Activated CD4-positive, alpha-beta T cell treated with anti-CD3 and anti-CD28 coated beads, Interleukin-2, amount 10 ng/mL, durations not matched to agents 24 days and 14 days (primary cell): ENCODE measurements around the gene REV1. TPM values are rescaled to one million over a fixed set of nuclear protein-coding genes. Genes with fewer than 3 reads are reported as not detected.
A peak's percentile ranks its signal among the peaks of the same experiment; 100 is the strongest.

Experiments used
- DNase-seq: peaks from one replicate; pipeline ENCODE4 v3.0.0; 2022
- H3K27ac Mint-ChIP-seq: one replicate; pipeline ENCODE4 v1.8.0; 2022; ENCODE audit warnings: mild to moderate bottlenecking, mixed read lengths
- H3K27me3 Mint-ChIP-seq: one replicate; pipeline ENCODE4 v1.8.0; 2022; ENCODE audit warnings: mixed read lengths
- H3K36me3 Mint-ChIP-seq: one replicate; pipeline ENCODE4 v1.8.0; 2022; ENCODE audit warnings: low read depth, mild to moderate bottlenecking, mixed read lengths
- H3K4me1 Mint-ChIP-seq: one replicate; pipeline ENCODE4 v1.8.0; 2021; ENCODE audit warnings: mixed read lengths
- H3K4me3 Mint-ChIP-seq: one replicate; pipeline ENCODE4 v1.8.0; 2022; ENCODE audit warnings: mild to moderate bottlenecking, moderate library complexity, mixed read lengths
- H3K9me3 Mint-ChIP-seq: one replicate; pipeline ENCODE4 v1.8.0; 2021; ENCODE audit warnings: mixed read lengths
- intact Hi-C: fragments of 100-400 bp; cut with micrococcal nuclease; formaldehyde crosslinking; loops from one replicate; pipeline ENCODE4 v1.15.1; 2023
- total RNA-seq: library from RNA; stranded (reverse); gene quantifications from 2 replicates; pipeline ENCODE4 v1.2.3, GENCODE V29; 2022

REV1 gene
- total RNA-seq, 1 donor from 2014 or later, result 47.8 TPM

GRCh38 chr2:99451280-99451679 is 38.5 kb downstream of the REV1 start:
- H3K27me3 Mint-ChIP-seq, result no peaks in the 10 kb centered on the region
- peaks cover 3% of the 10 kb centered on the region for H3K4me1 Mint-ChIP-seq
- no peaks in the 10 kb centered on the region for H3K9me3 Mint-ChIP-seq
- no peak overlapping the region for H3K4me3 Mint-ChIP-seq
- intact Hi-C loops, result no loop called here
- no peak for DNase-seq
- H3K27ac Mint-ChIP-seq, result no peak overlapping the region
- peaks cover 46% of the 10 kb centered on the region for H3K36me3 Mint-ChIP-seq

GRCh38 chr2:99450199-99450598 is 39.6 kb downstream of the REV1 start:
- intact Hi-C loops, result no loop called here
- H3K4me1 Mint-ChIP-seq, result peaks cover 2% of the 10 kb centered on the region
- H3K27ac Mint-ChIP-seq, result no peak overlapping the region
- no peak for DNase-seq
- H3K4me3 Mint-ChIP-seq, result no peak overlapping the region
- no peaks in the 10 kb centered on the region for H3K9me3 Mint-ChIP-seq
- peaks cover 41% of the 10 kb centered on the region for H3K36me3 Mint-ChIP-seq
- no peaks in the 10 kb centered on the region for H3K27me3 Mint-ChIP-seq

GRCh38 chr2:99448556-99448955 is 41.3 kb downstream of the REV1 start:
- H3K36me3 Mint-ChIP-seq, result peaks cover 35% of the 10 kb centered on the region
- no peak overlapping the region for H3K4me3 Mint-ChIP-seq
- H3K27ac Mint-ChIP-seq, result no peak overlapping the region
- H3K27me3 Mint-ChIP-seq, result no peaks in the 10 kb centered on the region
- DNase-seq, result no peak
- intact Hi-C loops, result no loop called here
- H3K9me3 Mint-ChIP-seq, result no peaks in the 10 kb centered on the region
- peaks cover 12% of the 10 kb centered on the region for H3K4me1 Mint-ChIP-seq

GRCh38 chr2:99445065-99445464 is 44.8 kb downstream of the REV1 start:
- H3K27me3 Mint-ChIP-seq, result no peaks in the 10 kb centered on the region
- no peak for DNase-seq
- H3K36me3 Mint-ChIP-seq, result peaks cover 23% of the 10 kb centered on the region
- peaks cover 15% of the 10 kb centered on the region for H3K4me1 Mint-ChIP-seq
- no peak overlapping the region for H3K27ac Mint-ChIP-seq
- intact Hi-C loops, result no loop called here
- H3K9me3 Mint-ChIP-seq, result no peaks in the 10 kb centered on the region
- H3K4me3 Mint-ChIP-seq, result no peak overlapping the region

GRCh38 chr2:99444222-99444621 is 45.6 kb downstream of the REV1 start:
- intact Hi-C loops, result no loop called here
- no peak overlapping the region for H3K4me3 Mint-ChIP-seq
- H3K9me3 Mint-ChIP-seq, result no peaks in the 10 kb centered on the region
- H3K27ac Mint-ChIP-seq, result no peak overlapping the region
- peaks cover 23% of the 10 kb centered on the region for H3K36me3 Mint-ChIP-seq
- no peaks in the 10 kb centered on the region for H3K27me3 Mint-ChIP-seq
- peaks cover 15% of the 10 kb centered on the region for H3K4me1 Mint-ChIP-seq
- DNase-seq, result peak; percentile 53

- no peak for DNase-seq
- Mint-ChIP-seq H3K4me3 (no peak overlapping the region), H3K4me1 (peaks cover 15% of the 10 kb centered on the region), H3K27me3 (no peaks in the 10 kb centered on the region), H3K9me3 (no peaks in the 10 kb centered on the region), H3K36me3 (peaks cover 22% of the 10 kb centered on the region), H3K27ac (no peak overlapping the region)
- intact Hi-C loops, result no loop called here
Measured at GRCh38 chr2:99442837-99443236, 47.0 kb downstream of the REV1 start.

- H3K9me3 Mint-ChIP-seq, result no peaks in the 10 kb centered on the region
- H3K27ac Mint-ChIP-seq, result no peak overlapping the region
- peaks cover 13% of the 10 kb centered on the region for H3K4me1 Mint-ChIP-seq
- DNase-seq, result no peak
- H3K36me3 Mint-ChIP-seq, result peaks cover 15% of the 10 kb centered on the region
- H3K4me3 Mint-ChIP-seq, result no peak overlapping the region
- H3K27me3 Mint-ChIP-seq, result no peaks in the 10 kb centered on the region
- intact Hi-C loops, result no loop called here
Measured at GRCh38 chr2:99439971-99440505, 49.8 kb downstream of the REV1 start.

- Mint-ChIP-seq H3K27ac (no peak overlapping the region), H3K27me3 (no peaks in the 10 kb centered on the region), H3K4me3 (no peak overlapping the region), H3K36me3 (peaks cover 19% of the 10 kb centered on the region), H3K4me1 (peaks cover 3% of the 10 kb centered on the region), H3K9me3 (no peaks in the 10 kb centered on the region)
- intact Hi-C loops, result no loop called here
- DNase-seq, result no peak
Measured at GRCh38 chr2:99436874-99437273, 52.9 kb downstream of the REV1 start.

- no peak for DNase-seq
- intact Hi-C loops, result no loop called here
- peaks cover 28% of the 10 kb centered on the region for H3K36me3 Mint-ChIP-seq
- peaks cover 8% of the 10 kb centered on the region for H3K4me1 Mint-ChIP-seq
- no peaks in the 10 kb centered on the region for H3K9me3 Mint-ChIP-seq
- no peak overlapping the region for H3K27ac Mint-ChIP-seq
- no peaks in the 10 kb centered on the region for H3K27me3 Mint-ChIP-seq
- no peak overlapping the region for H3K4me3 Mint-ChIP-seq
Measured at GRCh38 chr2:99433340-99433739, 56.5 kb downstream of the REV1 start.

- Mint-ChIP-seq H3K4me3 (no peak overlapping the region), H3K36me3 (peaks cover 35% of the 10 kb centered on the region)
- intact Hi-C loops, result no loop called here
Measured at GRCh38 chr2:99431587-99432275, 58.1 kb downstream of the REV1 start.

GRCh38 chr2:99430614-99431291 is 59.1 kb downstream of the REV1 start:
- H3K36me3 Mint-ChIP-seq, result peaks cover 35% of the 10 kb centered on the region
- peaks cover 8% of the 10 kb centered on the region for H3K4me1 Mint-ChIP-seq
- H3K4me3 Mint-ChIP-seq, result no peak overlapping the region
- peak overlapping the region; percentile 54 for H3K27ac Mint-ChIP-seq
- intact Hi-C loops, result no loop called here
- H3K9me3 Mint-ChIP-seq, result no peaks in the 10 kb centered on the region
- no peaks in the 10 kb centered on the region for H3K27me3 Mint-ChIP-seq
- DNase-seq, result no peak

More at GRCh38 chr2:99431587-99432275, 58.1 kb downstream of the REV1 start:
- Mint-ChIP-seq H3K9me3 (no peaks in the 10 kb centered on the region), H3K27ac (no peak overlapping the region), H3K27me3 (no peaks in the 10 kb centered on the region), H3K4me1 (peaks cover 8% of the 10 kb centered on the region)
- no peak for DNase-seq

- intact Hi-C loops, result no loop called here
- no peaks in the 10 kb centered on the region for H3K27me3 Mint-ChIP-seq
- H3K9me3 Mint-ChIP-seq, result no peaks in the 10 kb centered on the region
- peaks cover 5% of the 10 kb centered on the region for H3K4me1 Mint-ChIP-seq
- H3K4me3 Mint-ChIP-seq, result no peak overlapping the region
- H3K27ac Mint-ChIP-seq, result no peak overlapping the region
- DNase-seq, result no peak
- H3K36me3 Mint-ChIP-seq, result peaks cover 46% of the 10 kb centered on the region
Measured at GRCh38 chr2:99425022-99425421, 64.8 kb downstream of the REV1 start.

- no peak for DNase-seq
- peaks cover 50% of the 10 kb centered on the region for H3K36me3 Mint-ChIP-seq
- H3K9me3 Mint-ChIP-seq, result no peaks in the 10 kb centered on the region
- peaks cover 5% of the 10 kb centered on the region for H3K4me1 Mint-ChIP-seq
- H3K27ac Mint-ChIP-seq, result no peak overlapping the region
- intact Hi-C loops, result no loop called here
- no peaks in the 10 kb centered on the region for H3K27me3 Mint-ChIP-seq
- H3K4me3 Mint-ChIP-seq, result no peak overlapping the region
Measured at GRCh38 chr2:99424371-99424770, 65.4 kb downstream of the REV1 start.

GRCh38 chr2:99422599-99422998 is 67.2 kb downstream of the REV1 start:
- Mint-ChIP-seq H3K4me1 (peaks cover 5% of the 10 kb centered on the region), H3K27me3 (no peaks in the 10 kb centered on the region), H3K27ac (no peak overlapping the region), H3K36me3 (peaks cover 50% of the 10 kb centered on the region), H3K9me3 (no peaks in the 10 kb centered on the region), H3K4me3 (no peak overlapping the region)
- intact Hi-C loops, result no loop called here
- DNase-seq, result no peak
